Measurements from ENCODE around the gene SRMS. TPM values are rescaled to one million over a fixed set of nuclear protein-coding genes. Genes with fewer than 3 reads are reported as not detected.
A peak's percentile ranks its signal among the peaks of the same experiment; 100 is the strongest.

SRMS gene
- total RNA-seq, 1 donor from 2014 or later: not detected

GRCh38 chr20:63527184-63527583 lies 20.4 kb downstream of the SRMS start:
- Histone ChIP-seq H3K4me1 (peaks cover 8% of the 10 kb centered on the region), H3K9me3 (no peaks in the 10 kb centered on the region), H3K27me3 (no peaks in the 10 kb centered on the region), H3K4me3 (no peak overlapping the region), H3K36me3 (peaks cover 16% of the 10 kb centered on the region), H3K27ac (no peak overlapping the region)
- DNase-seq: no peak
- no peak for ATAC-seq
- no peak for TF ChIP-seq CTCF (IDR thresholded peaks at IDR 0.05)
- intact Hi-C loops (cut with DNase I): no loop called here

GRCh38 chr20:63525971-63526370 lies 21.6 kb downstream of the SRMS start:
- Histone ChIP-seq H3K27ac (no peak overlapping the region), H3K36me3 (peaks cover 18% of the 10 kb centered on the region), H3K4me3 (no peak overlapping the region), H3K27me3 (no peaks in the 10 kb centered on the region), H3K9me3 (no peaks in the 10 kb centered on the region), H3K4me1 (peaks cover 16% of the 10 kb centered on the region)
- TF ChIP-seq CTCF (IDR thresholded peaks at IDR 0.05): no peak
- ATAC-seq: no peak
- DNase-seq: no peak
- intact Hi-C loops (cut with DNase I): no loop called here

GRCh38 chr20:63525185-63525584 lies 22.4 kb downstream of the SRMS start:
- DNase-seq (no peak), ATAC-seq (no peak)
- TF ChIP-seq CTCF (IDR thresholded peaks at IDR 0.05): no peak
- intact Hi-C loops (cut with DNase I): no loop called here
- Histone ChIP-seq H3K27me3 (no peaks in the 10 kb centered on the region), H3K4me1 (peaks cover 16% of the 10 kb centered on the region), H3K36me3 (peaks cover 18% of the 10 kb centered on the region), H3K27ac (no peak overlapping the region), H3K9me3 (no peaks in the 10 kb centered on the region), H3K4me3 (no peak overlapping the region)

- no peak for TF ChIP-seq CTCF (IDR thresholded peaks at IDR 0.05)
- H3K27ac ChIP-seq: no peak overlapping the region
- ATAC-seq (no peak), DNase-seq (no peak)
- no peak overlapping the region for H3K4me3 ChIP-seq
- intact Hi-C loops (cut with DNase I): no loop called here
- no peaks in the 10 kb centered on the region for H3K9me3 ChIP-seq
- H3K36me3 ChIP-seq: peaks cover 18% of the 10 kb centered on the region
- H3K27me3 ChIP-seq: no peaks in the 10 kb centered on the region
- peaks cover 21% of the 10 kb centered on the region for H3K4me1 ChIP-seq
Measured at GRCh38 chr20:63522981-63523611, 24.5 kb downstream of the SRMS start.

GRCh38 chr20:63522091-63522868 lies 25.3 kb downstream of the SRMS start:
- Histone ChIP-seq H3K27me3 (no peaks in the 10 kb centered on the region), H3K4me1 (peaks cover 21% of the 10 kb centered on the region), H3K9me3 (no peaks in the 10 kb centered on the region), H3K27ac (no peak overlapping the region), H3K36me3 (peaks cover 18% of the 10 kb centered on the region), H3K4me3 (peak overlapping the region; percentile 87)
- intact Hi-C loops (cut with DNase I): no loop called here
- no peak for TF ChIP-seq CTCF (IDR thresholded peaks at IDR 0.05)
- DNase-seq (no peak), ATAC-seq (no peak)
